Keratinocyte (primary cell): ENCODE results near the gene FAM3A. TPM values are rescaled to one million over a fixed set of nuclear protein-coding genes. Genes with fewer than 3 reads are reported as not detected.
A peak's percentile ranks its signal among the peaks of the same experiment; 100 is the strongest.

ENCODE experiments used
- DNase-seq: peaks from one replicate; pipeline ENCODE4 v3.0.0-alpha.2; 2011; ENCODE audit warnings: low read depth, missing footprints, low spot score
- FAIRE-seq: peaks from 2 replicates; lab custom pipeline; 2011; peaks lifted over from hg19 to GRCh38; lab: Jason Lieb, UNC
- H2AFZ ChIP-seq: 2 replicates; pipeline ENCODE4 v1.6.0; 2012; ENCODE audit warnings: low read length, control low read depth, inconsistent platforms; ENCODE audit not compliant: control insufficient read depth
- H3K27ac ChIP-seq: 2 replicates; pipeline ENCODE4 v1.5.1; 2011; ENCODE audit warnings: low read length; ENCODE audit not compliant: control insufficient read depth, insufficient read depth
- H3K27me3 ChIP-seq: 3 replicates; pipeline ENCODE4 v1.6.0; 2011; ENCODE audit warnings: low read length; ENCODE audit not compliant: control insufficient read depth, insufficient read depth; ENCODE audit errors: extremely low read depth
- H3K36me3 ChIP-seq, 2 experiments: 2 replicates in 1 of 2; 3 replicates in 1 of 2; pipeline ENCODE4 v1.5.1; 2011; ENCODE audit warnings: low read length in 2 of 2, mild to moderate bottlenecking in 1 of 2; ENCODE audit not compliant: control insufficient read depth in 2 of 2, insufficient read depth in 2 of 2; ENCODE audit errors: extremely low read depth in 1 of 2
- H3K4me1 ChIP-seq: 3 replicates; pipeline ENCODE4 v1.5.1; 2011; ENCODE audit warnings: low read length; ENCODE audit not compliant: control insufficient read depth, insufficient read depth; ENCODE audit errors: extremely low read depth
- H3K4me2 ChIP-seq: 3 replicates; pipeline ENCODE4 v1.6.0; 2011; ENCODE audit warnings: low read depth, low read length; ENCODE audit not compliant: control insufficient read depth, insufficient read depth; ENCODE audit errors: extremely low read depth
- H3K4me3 ChIP-seq, 3 experiments: fragments of 200-600 bp in 1 of 3; sonication (generic) in 1 of 3; 2 replicates in 2 of 3; 3 replicates in 1 of 3; pipeline ENCODE4 v1.5.1; 2011 to 2016; ENCODE audit warnings: low read length in 3 of 3, mild to moderate bottlenecking in 3 of 3, control low read depth in 2 of 3, inconsistent platforms in 1 of 3, low read depth in 1 of 3, mixed read lengths in 1 of 3, mixed run types in 1 of 3, moderate library complexity in 1 of 3; ENCODE audit not compliant: control insufficient read depth in 2 of 3, insufficient read depth in 2 of 3; ENCODE audit errors: extremely low read depth in 1 of 3
- H3K79me2 ChIP-seq: 2 replicates; pipeline ENCODE4 v1.6.0; 2012; ENCODE audit warnings: low read length; ENCODE audit not compliant: control insufficient read depth, insufficient read depth
- H3K9ac ChIP-seq: 3 replicates; pipeline ENCODE4 v1.6.0; 2011; ENCODE audit warnings: low read length; ENCODE audit not compliant: control insufficient read depth, insufficient read depth; ENCODE audit errors: extremely low read depth
- H3K9me1 ChIP-seq: 3 replicates; pipeline ENCODE4 v1.6.0; 2011; ENCODE audit warnings: low read length; ENCODE audit not compliant: control insufficient read depth, insufficient read depth; ENCODE audit errors: extremely low read depth
- H3K9me3 ChIP-seq: 2 replicates; pipeline ENCODE4 v1.5.1; 2012; ENCODE audit warnings: low read depth, low read length; ENCODE audit not compliant: control insufficient read depth
- H4K20me1 ChIP-seq: 3 replicates; pipeline ENCODE4 v1.6.0; 2011; ENCODE audit warnings: low read length; ENCODE audit not compliant: control insufficient read depth, insufficient read depth; ENCODE audit errors: extremely low read depth
- EZH2 ChIP-seq: IDR thresholded peaks from one replicate; pipeline ENCODE4 v1.6.1; 2012; ENCODE audit warnings: inconsistent platforms, mild to moderate bottlenecking, low read length, moderate library complexity
- dilution Hi-C: fragments of 300-500 bp; cut with MboI; formaldehyde crosslinking; loops from one replicate; pipeline ENCODE4 v1.7.0; 2020; ENCODE audit warnings: low sequenced_read_pairs; ENCODE audit not compliant: extremely low pct_ligation_motif_present
- polyA plus RNA-seq, 5 experiments: library from polyadenylated mRNA; depleted of rRNA in 3 of 5; stranded (reverse) in 3 of 5; stranded (forward) in 1 of 5; unstranded in 1 of 5; fragments of >200 nt; gene quantifications; 1 replicate in 1 of 5; 2 replicates in 3 of 5; 3 replicates in 1 of 5; pipeline versions ENCODE4 v1.2.1 to v1.2.3, GENCODE V29; 2011 to 2012; ENCODE audit warnings: missing spikeins in 2 of 5, low read depth in 1 of 5, low replicate concordance in 1 of 5
- TF ChIP-seq, protein P1 (sequence below), 3 experiments: IDR thresholded peaks in 1 of 3; conservative IDR thresholded peaks in 1 of 3; optimal IDR thresholded peaks in 1 of 3; 2 replicates in 2 of 3; 3 replicates in 1 of 3; pipeline versions ENCODE3 to v1.5.1; 2011; ENCODE audit warnings: low read length in 3 of 3, mild to moderate bottlenecking in 3 of 3, moderate library complexity in 2 of 3, control low read depth in 1 of 3, inconsistent platforms in 1 of 3; ENCODE audit not compliant: insufficient read depth in 2 of 3; ENCODE audit errors: extremely low read depth in 1 of 3

FAM3A gene
- polyA plus RNA-seq, 1 donor (not counting 4 experiments of a cell fraction or from before 2014, with no cell fraction given) = 15.8 TPM

GRCh38 chrX:154517101-154517781 is 1.2 kb upstream of the FAM3A start:
- Histone ChIP-seq H3K79me2 (peaks cover 6% of the 10 kb centered on the region), H2AFZ (no peak overlapping the region), H3K9ac (no peak overlapping the region), H4K20me1 (no peaks in the 10 kb centered on the region), H3K27me3 (no peaks in the 10 kb centered on the region), H3K36me3 (no peaks in the 10 kb centered on the region), H3K9me3 (no peaks in the 10 kb centered on the region), H3K4me3 (peak overlapping the region in 1 of 3 experiments; percentile 69), H3K4me2 (peak overlapping the region; percentile 63), H3K9me1 (no peaks in the 10 kb centered on the region), H3K27ac (peak overlapping the region; percentile 54), H3K4me1 (peaks cover 2% of the 10 kb centered on the region)
- TF ChIP-seq, protein P1, sequence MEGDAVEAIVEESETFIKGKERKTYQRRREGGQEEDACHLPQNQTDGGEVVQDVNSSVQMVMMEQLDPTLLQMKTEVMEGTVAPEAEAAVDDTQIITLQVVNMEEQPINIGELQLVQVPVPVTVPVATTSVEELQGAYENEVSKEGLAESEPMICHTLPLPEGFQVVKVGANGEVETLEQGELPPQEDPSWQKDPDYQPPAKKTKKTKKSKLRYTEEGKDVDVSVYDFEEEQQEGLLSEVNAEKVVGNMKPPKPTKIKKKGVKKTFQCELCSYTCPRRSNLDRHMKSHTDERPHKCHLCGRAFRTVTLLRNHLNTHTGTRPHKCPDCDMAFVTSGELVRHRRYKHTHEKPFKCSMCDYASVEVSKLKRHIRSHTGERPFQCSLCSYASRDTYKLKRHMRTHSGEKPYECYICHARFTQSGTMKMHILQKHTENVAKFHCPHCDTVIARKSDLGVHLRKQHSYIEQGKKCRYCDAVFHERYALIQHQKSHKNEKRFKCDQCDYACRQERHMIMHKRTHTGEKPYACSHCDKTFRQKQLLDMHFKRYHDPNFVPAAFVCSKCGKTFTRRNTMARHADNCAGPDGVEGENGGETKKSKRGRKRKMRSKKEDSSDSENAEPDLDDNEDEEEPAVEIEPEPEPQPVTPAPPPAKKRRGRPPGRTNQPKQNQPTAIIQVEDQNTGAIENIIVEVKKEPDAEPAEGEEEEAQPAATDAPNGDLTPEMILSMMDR (optimal IDR thresholded peaks at IDR 0.05 in 1 of 3, IDR thresholded peaks at IDR 0.05 in 1 of 3, conservative IDR thresholded peaks at IDR 0.05 in 1 of 3; ENCODE audit: extremely low read depth in 1 of 3, insufficient read depth in 2 of 3, low read length in 3 of 3) = no peak
- TF ChIP-seq EZH2 = no peak
- DNase-seq (no peak), FAIRE-seq (no peak)
- dilution Hi-C loops = no loop called here

DNA sequence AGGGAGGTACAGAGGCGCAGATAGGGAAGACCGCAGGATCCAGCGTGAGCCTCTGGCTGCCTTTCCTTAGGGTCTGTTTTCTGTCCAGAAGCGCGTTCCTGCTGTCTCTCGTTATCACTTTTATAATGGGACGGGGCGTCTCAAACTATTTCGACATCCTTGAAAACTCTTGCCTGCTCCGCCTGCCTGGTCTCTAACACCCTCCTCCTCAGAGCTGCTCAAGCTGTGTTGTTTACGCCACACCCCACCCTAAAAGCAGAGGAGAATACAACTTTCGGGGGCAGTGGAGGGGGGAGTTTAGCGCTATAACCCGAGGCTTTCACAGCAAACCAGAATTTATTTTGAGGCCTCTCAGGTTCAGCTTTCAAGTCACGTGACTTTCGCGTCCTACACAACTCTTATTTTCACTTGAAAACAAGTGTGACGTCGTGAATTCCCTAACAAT is 646 bp upstream of the FAM3A start:
- peak overlapping the region; percentile 63 for H3K4me2 ChIP-seq
- no peak for DNase-seq
- TF ChIP-seq EZH2 = no peak
- TF ChIP-seq, protein P1 (optimal IDR thresholded peaks at IDR 0.05 in 1 of 3, IDR thresholded peaks at IDR 0.05 in 1 of 3, conservative IDR thresholded peaks at IDR 0.05 in 1 of 3; ENCODE audit: extremely low read depth in 1 of 3, insufficient read depth in 2 of 3, low read length in 3 of 3) = no peak
- H3K4me1 ChIP-seq = peaks cover 2% of the 10 kb centered on the region
- H3K36me3 ChIP-seq = no peaks in the 10 kb centered on the region
- no peaks in the 10 kb centered on the region for H4K20me1 ChIP-seq
- FAIRE-seq = no peak
- H3K9me3 ChIP-seq = no peaks in the 10 kb centered on the region
- dilution Hi-C loops = no loop called here
- H3K9ac ChIP-seq = peak overlapping the region; percentile 71
- peak overlapping the region; percentile 28 to 69 (median 29) for H3K4me3 ChIP-seq
- peak overlapping the region; percentile 54 for H3K27ac ChIP-seq
- peak overlapping the region; percentile 78 for H2AFZ ChIP-seq
- H3K9me1 ChIP-seq = no peaks in the 10 kb centered on the region
- H3K79me2 ChIP-seq = peaks cover 6% of the 10 kb centered on the region
- no peaks in the 10 kb centered on the region for H3K27me3 ChIP-seq
